GM19351 (cell line): Measurements from ENCODE around the gene B3GNT8.
A peak's percentile ranks its signal among the peaks of the same experiment; 100 is the strongest.
"Not testable (repeated sequence)": the region's sequence is repeated elsewhere in the genome, so short reads cannot be mapped to it uniquely, and the experiment has no call there.

Experiments
- ATAC-seq: cut with Tn5 transposase; IDR thresholded peaks from one replicate; pipeline ENCODE4 v1.9.1; 2021; ENCODE audit warnings: mild to moderate bottlenecking, moderate library complexity; ENCODE audit not compliant: unreplicated experiment

The B3GNT8 gene, protein sequence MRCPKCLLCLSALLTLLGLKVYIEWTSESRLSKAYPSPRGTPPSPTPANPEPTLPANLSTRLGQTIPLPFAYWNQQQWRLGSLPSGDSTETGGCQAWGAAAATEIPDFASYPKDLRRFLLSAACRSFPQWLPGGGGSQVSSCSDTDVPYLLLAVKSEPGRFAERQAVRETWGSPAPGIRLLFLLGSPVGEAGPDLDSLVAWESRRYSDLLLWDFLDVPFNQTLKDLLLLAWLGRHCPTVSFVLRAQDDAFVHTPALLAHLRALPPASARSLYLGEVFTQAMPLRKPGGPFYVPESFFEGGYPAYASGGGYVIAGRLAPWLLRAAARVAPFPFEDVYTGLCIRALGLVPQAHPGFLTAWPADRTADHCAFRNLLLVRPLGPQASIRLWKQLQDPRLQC

DNA sequence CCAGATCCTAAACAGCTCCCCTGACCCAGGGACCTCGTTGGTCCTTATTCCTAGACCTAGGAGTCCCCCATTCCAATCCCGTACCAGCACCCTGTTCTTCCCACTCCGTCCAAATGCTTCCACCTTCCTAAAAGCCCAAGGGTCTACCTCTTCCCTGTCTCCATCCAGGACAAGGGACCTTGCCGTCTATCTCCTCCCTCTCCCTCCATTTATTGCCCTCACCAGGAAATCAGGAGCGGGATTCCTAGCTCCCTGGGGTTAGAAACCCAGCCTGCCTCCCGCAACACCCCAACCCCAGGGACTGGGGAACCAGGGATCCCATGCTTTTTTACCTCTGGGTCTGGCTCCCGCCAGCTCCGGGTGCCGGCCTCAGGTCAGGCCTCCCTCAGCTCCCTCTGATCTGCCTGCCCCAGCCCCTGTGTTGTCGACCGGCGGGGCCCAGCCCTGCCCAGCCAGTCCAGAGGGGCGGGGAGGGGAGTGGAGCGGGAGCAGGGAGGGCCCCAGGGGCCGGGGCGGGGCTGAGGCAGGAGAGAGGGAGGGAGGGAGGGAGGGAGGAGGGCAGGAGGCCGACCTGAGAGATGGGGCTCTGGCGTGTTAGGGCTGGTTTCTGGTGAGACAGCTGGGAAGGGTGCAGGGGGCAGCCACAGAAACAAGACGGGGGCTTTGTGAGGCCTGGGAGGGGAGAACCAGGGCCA lies at the start of gene B3GNT8:
Gene B3GNT8 (minus strand): TSS at position 423 of the 695 bp plus-strand sequence. CDS start 596 bp downstream, outside the sequence.
- ATAC-seq: no peak

DNA sequence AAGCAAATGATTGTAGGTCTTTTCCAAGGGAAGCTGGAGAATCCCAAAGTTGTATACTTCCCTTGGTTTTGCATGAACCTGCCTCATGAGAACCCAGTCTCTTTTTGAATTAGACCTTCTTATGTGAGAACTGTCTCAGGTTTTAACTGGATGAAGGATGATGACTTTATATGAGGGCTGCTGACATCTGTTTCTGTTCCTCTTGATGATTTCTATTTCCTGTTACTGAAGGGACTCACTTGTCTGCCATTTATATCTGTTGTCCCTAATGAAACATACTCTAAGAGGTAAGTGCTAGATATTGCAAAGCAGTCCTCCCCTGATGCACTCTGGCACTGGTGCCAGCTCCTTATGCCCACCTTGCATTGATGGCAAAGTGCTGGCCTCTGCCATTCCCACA lies 49.4 kb upstream of the B3GNT8 start:
- no peak for ATAC-seq

DNA sequence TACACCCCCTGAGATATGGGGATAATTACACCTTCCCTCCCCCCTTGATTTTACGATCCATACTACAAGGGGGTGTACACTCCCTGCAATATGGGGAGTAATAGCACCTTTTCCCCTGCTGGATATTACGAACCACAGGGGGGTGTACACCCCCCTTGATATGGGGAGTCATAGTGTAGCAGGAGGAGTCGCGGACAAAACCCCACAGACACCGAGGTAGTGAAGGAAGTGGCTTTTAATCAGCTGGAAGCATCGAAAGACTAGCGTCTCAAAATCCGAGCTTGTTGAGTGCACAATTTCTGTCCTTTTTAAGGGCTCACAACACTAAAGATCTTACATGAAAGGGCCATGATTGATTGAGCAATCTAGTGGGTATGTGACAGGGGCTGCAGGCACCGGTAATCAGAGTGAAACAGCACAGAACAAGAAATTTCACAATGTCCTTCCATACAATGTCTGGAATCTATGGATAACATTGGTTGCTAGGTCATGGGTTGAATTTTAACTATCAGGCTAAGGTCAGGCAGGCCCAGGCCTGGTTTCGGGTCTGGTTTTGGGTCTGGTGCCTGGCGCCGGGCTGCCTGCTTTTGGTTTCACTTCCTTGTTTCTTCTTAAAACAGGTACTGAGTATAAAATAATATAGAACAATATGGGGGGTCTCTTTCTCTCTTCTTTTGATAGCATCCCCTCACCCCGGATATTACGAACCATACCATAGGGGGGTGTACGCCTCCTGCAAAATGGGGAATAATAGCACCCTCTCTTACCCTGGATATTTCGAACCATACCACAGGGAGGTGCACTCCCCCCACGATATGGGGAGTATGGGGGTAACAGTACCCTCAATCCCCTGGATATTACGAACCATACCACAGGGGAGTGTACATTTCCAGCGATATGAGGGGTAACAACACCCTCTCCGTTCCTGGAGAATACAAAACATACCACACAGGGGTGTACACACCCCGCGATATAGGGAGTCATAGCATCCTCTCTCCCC lies 36.4 kb upstream of the B3GNT8 start:
- not testable (repeated sequence) for ATAC-seq

DNA sequence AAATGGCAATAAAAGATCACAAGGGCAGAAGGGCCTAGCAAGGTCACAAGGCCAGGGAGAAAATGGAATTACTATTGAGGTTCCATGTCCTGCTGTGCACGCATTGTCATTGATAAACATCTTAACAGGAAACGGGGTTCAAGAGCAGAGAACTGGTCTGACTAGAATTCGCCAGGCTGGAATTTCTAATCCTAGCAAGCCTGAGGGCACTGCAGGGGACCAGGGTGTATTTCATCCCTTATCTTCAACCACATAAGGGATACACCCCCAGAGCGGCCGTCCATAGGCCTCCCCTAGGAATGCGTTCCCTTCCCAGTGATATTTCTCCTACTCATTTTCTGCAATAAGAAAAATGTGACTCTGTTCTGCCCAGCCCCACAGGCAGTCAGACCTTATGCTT lies 35.3 kb upstream of the B3GNT8 start:
- ATAC-seq: no peak

DNA sequence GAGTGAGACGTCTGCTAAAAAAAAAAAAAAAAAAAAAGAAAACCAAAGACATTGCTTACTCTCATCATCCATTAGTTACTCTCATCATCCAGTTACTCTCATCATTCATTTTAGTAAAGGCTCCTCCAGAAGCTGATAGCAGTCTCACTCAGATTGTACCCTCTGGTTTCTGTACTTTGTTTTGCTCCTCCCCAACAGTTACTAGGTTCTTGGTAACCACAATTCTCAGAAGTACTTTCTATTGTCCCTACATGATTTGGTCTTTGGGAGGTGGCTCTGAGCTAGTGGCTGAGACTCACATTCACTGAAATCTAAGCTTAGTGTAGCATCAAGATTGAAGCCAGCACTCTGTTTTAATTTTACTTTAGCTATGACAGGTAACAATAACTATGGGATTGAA lies 30.1 kb upstream of the B3GNT8 start:
- peak; percentile 60 for ATAC-seq

DNA sequence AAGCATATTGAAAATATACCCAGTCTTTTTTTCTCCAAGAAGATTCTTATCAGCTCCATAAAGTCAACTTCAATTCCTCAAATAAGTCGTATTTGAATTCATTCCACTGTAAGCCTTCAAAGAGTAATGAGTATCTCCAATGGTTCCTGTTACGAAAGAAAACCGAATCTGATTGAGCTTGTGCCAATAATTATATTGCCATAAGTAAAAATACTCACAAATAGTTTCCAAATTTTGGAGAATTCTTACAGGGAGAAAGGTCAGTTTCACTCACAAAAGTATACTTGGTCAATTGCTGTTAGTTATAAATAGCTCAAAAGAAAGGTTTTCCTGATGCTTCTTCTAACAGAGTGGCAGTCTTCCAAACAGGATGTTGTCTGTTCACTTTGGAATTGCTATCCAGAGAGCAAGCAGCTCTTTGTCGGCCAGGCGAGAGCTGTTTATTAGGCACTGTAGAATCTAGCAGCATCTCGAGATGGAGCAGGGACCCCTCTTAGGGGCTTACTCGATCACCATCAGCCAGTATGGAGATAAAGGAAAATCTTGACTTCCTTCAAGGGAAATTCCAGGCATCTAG lies 29.3 kb upstream of the B3GNT8 start:
- no peak for ATAC-seq

DNA sequence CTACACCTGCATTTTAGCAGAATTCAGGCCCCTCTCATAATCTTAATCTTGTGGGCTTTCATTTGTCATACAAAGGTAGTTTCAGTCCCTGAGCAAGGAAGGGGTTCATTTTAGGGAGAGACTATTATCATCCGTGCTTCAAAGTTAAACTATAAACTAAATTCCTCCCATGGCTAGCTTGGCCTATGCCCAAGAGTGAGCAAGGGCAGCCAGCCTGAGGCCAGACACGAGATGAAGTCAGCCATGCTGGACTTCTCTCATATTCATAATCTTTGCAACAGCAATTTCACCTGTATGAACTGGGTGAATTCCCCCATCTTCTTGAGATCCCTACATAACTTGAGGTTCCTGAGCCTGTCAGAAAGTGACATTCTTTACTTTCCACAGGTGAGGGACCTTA lies 28.8 kb upstream of the B3GNT8 start:
- no peak for ATAC-seq

DNA sequence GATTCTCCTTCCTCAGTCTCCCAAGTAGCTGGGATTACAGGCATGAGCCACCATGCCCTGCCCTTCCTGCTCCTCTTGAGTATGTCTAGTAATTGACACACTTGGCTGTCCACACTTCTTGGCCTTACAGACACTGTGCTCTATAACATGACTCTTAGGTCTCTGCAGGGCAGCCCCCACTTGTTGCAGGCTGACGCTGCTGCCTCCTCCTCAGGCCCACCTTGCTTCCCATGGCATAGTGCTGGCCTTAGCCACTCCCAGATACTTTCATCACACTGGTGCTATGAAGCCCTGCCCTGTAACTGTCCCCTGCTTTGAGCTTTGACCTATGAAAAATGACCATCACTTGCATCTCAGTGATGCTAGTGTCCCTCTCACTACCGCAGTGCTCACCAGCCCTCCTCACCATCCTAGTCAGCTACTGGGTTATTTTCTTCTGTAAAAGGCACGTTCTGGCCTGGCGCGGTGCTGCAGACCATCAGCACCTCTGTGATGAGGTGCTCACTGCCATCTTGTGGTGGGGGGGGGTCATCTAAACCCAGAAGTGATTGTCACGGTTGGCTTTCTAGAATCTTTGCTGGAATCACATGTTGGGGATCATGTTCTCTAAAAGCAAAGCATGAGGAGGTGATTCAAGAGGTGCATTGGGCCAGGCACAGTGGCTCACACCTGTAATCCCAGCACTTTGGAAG lies 25.6 kb upstream of the B3GNT8 start:
- ATAC-seq: no peak

DNA sequence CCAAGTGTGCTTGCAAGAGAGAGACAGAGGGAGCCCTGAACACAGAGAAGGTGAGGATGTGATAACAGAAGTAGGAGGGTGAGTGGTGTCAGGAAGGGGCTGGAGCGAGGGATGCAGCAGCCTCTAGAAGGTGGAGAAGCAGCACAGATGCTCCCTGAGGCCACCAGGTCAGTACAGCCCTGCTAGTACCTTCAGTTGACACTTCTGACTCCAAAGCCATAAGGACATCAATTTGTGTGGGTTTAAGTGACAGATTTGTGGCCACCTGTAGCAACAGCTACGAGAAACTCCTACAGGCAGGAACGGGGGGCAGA lies 22.6 kb upstream of the B3GNT8 start:
- ATAC-seq: no peak

DNA sequence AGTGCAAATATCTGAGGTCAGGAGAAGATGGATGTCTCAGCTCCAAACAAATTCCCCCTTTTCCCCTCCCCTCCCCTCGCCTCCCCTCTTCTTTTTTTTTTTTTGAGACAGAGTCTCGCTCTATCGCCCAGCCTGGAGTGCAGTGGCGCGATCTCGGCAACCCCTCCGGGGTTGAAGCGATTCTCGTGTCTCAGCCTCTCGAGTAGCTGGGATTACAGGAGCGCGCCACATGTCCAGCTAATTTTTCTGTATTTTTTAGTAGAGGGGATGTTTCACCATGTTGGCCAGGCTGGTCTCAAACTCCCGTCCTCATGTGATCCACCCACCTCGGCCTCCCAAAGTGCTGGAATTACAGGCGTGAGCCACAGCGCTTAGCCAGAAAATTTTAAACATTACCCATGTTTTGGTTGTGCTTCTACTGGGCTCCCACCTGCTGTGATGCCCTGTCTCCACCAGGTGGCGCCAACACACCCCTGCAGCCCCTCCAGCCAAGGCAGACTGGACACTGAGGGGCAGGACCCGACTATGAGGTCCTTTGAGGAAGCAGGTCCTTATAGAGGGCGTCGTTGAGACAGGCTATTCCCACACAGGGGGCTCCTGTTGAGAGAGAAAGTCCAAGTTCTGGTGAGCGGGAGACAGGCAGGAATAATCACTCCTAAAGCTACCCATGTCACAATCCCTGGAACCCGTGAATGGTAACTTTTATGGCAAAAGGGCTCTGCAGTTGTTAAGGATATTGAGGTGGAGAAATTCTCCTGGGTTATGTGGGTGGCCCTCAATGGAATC lies 22.1 kb upstream of the B3GNT8 start:
- no peak for ATAC-seq

DNA sequence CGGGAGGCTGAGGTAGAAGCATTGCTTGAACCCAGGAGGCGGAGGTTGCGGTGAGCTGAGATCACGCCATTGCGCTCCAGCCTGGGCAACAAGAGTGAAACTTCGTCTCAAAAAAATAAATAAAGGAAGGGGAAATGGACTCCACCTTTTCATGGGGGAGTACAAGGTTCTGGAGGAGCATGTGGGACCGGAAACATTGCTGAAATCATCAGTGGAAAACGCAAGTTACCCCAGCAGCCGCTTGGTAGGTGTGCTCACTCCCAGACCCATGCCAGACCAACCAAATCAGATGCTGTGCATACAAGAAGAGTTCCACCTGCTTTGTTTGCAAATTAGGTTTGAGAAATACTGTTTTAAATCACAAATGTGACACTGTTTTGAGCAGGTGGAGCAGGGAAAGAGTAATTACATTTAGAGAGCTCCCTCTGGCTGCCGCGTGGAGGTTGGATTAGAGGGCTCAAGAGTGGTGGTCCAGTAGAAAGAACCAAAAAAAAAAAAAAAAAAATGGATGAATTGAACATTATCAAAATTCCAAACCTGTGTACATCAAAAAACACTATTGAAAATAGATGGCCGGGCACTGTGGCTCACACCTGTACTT lies 20.7 kb upstream of the B3GNT8 start:
- no peak for ATAC-seq

DNA sequence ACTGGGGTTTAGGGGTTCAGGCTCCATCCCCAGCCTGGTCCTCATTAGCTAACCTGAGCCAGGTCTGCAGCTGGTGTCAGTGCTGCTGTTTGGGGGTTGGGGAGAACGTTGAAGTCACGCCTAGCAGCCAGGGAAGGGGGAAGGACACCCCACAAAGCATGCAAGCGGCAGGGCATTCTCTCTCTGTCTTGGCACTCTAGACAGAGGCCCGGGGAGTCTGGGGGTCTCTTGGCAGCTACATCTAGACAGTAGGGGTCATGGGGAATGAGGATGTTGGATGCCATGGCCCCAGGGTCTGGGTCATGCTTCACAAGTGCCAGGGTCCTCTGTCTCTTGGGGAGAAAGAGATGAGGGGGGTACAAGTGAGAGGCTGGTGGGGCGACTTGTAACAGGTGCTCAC lies 18.4 kb upstream of the B3GNT8 start:
- ATAC-seq: no peak

DNA sequence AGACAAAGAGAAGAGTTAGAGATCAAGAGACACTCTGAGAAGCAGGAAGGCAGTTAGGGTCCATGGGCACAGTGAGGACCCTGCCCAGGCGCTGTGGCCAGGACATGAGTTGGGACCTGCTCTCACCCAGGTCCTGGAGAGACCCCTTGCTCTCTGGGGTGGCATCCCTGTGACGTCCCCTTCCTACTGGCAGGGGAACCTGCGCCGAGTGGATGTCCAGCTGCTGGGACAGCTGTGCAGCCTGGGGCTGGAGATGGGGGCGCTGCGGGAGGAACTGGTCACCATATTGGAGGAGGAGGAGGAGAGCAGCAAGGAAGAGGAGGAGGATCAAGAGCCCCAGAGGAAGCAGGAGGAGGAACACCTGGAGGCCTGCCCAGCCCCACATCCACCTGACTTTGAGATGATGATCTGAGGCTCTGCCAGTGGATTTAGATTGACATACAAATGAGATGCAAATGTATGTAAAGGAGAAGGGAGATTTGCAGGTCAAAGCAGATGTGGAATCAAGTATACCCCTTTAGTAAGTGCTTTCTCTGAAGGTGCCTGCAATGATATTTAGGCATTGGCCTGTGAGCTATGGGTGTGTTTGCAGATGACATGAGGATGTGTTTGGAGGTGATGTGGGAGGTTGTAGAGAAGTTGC lies 16.8 kb upstream of the B3GNT8 start:
- ATAC-seq: no peak

DNA sequence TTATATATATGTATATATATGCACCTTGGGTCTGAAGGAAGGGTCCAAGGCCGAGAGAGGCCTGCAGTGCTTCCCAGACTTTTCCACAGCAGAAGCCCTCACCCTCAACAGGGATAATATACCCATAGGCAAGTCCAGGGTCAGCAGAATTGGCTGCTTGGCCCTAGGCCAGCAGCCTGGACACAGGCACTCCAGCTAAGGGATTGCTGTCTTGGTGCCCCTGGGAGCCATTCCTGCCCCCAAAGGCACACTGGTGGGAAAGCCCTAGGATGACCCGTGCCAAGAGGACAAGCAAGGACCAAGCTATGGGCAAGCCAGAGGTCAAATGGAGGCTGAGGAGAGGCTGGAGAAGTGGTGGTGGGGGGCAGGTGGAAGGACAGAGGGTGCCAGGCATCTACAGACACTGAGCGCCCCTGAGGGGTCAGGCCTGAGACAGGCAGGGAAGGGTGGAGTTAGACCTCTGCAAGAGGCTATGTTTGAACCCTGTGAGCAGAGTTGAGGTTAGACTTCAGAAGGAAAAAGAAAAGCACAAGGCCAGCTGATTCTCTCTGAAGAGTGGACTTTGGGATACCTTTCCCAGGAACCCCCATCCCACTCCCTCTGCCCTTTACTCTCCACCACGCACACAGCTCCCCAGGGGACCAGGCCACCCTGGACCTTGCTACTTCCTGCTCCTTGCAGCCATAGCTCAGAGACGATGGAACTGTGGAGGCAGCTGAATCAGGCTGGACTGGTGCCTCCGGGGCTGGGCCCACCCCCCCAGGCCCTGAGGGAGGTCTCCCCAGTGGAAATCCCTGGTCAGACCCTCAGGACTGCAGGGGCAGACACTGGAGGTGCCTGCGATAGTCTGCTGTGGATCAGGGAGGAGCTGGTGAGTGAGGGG lies 15.5 kb upstream of the B3GNT8 start, which contains the start of gene ERICH4:
Gene ERICH4 (plus strand): TSS at position 684 of the 883 bp plus-strand sequence. CDS start 14 bp downstream, at position 698.
- ATAC-seq: no peak

DNA sequence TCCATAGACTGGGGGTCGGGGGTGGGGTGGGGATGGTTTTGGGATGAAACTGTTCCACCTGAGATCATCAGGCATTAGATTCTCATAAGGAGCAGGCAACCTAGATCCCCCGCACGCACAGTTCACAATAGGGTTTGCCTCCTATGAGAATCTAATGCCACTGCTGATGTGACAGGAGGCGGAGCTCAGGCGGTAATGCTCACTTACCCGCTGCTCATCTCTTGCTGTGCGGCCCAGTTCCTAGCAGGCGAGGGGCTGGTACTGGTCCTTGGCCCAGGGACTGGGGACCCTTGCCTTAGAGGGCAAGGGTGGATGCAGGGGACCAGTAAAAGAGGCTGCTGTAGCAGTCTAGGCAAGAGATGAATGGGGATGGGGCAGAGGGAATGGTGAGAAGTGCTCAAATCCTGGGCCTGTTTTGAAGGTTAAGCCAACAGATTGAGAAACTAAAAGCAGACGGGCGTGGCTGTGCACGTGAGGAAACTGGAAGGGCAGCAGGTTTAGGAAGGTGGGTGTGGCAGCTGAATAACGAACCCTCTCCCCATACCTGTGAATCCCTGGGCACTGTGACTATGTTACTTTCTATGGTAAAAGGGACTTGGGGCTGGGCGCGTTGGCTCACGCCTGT lies 14.3 kb upstream of the B3GNT8 start:
- ATAC-seq: no peak

DNA sequence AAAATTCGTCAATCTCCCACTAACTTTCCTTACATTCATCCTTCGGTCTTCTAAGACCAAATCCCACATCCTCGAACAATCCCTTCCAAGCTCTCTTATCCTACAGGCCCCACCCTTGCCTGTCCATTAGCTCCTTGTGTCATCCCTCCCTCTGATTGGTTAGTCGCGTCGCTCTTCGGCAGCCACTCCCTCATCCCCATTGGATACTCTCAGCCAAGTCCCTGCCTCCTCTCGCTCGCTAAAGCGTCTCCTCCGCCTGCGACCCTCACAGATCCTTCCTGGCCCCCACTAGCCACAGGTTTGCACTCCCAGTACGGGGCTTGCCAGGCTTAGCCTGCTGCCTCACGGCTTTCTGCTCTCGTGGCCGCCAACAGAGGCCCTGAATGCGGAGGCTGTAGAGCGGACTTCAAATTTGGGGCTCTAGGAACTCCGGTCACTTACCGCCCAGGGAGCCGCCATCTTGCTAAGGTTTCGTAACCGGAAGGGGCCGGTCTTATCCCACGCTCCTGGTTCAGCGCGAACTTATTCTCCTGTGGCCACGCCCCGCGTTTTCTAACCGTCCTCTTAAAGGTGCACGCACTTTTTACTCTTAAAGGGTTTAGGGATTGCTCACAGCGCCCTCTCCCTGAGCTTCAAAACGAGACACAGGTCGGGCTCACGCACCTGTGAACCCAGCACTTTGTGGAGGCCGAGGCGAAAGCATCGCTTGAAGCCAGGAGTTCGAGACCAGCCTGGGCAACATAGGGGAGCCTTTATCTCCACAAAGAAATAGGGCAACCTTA lies 12.5 kb upstream of the B3GNT8 start, which contains the start of gene DMAC2:
Gene DMAC2 (minus strand): TSS at position 472 of the 782 bp plus-strand sequence. CDS start 13 bp downstream, at position 459.
- ATAC-seq: peak; percentile 89
